Kidney glomerular epithelial cell (primary cell): ENCODE results near the gene STAG1.
"Not testable (repeated sequence)": the region's sequence is repeated elsewhere in the genome, so short reads cannot be mapped to it uniquely, and the experiment has no call there.

Experiments used
- DNase-seq: peaks from one replicate; lab custom pipeline; 2025; lab: John Stamatoyannopoulos, UW

Gene STAG1

GRCh38 chr3:136703429-136703828, 48.7 kb downstream of the STAG1 start:
- no peak for DNase-seq

- DNase-seq = peak; percentile 6
Measured at GRCh38 chr3:136699271-136699828, 52.8 kb downstream of the STAG1 start.

GRCh38 chr3:136698361-136698760, 53.8 kb downstream of the STAG1 start:
- DNase-seq = no peak

GRCh38 chr3:136696797-136697196, 55.4 kb downstream of the STAG1 start:
- DNase-seq = no peak

DNA sequence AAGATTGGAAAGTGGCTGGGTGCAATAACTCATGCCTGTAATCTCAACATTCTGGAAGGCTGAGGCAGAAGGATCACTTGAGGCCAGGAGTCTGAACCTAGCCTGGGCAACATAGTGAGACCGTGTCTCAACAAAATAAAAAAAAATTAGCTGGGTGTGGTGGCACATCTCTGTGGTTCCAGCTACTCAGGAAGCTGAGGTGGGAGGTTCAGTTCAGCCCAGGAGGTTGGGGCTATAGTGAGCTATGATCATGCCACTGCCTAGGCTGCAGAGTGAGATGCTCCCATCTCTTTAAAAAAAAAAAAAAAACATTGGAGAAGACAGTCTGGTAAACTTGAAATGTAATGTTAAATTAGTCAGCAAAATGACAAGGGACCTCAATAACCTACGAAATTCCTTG, 57.9 kb downstream of the STAG1 start:
- no peak for DNase-seq

GRCh38 chr3:136690599-136690998, 61.6 kb downstream of the STAG1 start:
- DNase-seq = no peak

- DNase-seq = no peak
Measured at GRCh38 chr3:136685882-136686281, 66.3 kb downstream of the STAG1 start.

- no peak for DNase-seq
Measured at GRCh38 chr3:136682740-136683312, 69.4 kb downstream of the STAG1 start.

DNA sequence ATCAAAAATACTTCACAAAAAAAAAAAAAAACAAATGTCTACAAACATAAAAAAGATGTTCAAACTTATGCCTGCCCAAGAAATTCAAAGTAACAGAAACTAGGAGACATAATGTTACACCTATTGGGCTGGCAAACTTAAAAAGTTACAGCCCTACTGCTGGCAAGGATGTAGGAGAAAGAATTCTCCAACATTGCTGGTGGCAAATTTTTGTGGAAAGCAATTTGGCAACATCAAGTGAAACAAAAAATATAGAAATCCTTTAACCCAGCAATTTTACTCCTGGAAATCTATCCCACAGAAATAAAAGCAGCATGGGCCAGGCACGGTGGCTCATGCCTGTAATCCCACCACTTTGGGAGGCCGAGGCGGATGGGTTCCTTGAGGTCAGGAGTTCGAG, 73.2 kb downstream of the STAG1 start:
- no peak for DNase-seq

DNA sequence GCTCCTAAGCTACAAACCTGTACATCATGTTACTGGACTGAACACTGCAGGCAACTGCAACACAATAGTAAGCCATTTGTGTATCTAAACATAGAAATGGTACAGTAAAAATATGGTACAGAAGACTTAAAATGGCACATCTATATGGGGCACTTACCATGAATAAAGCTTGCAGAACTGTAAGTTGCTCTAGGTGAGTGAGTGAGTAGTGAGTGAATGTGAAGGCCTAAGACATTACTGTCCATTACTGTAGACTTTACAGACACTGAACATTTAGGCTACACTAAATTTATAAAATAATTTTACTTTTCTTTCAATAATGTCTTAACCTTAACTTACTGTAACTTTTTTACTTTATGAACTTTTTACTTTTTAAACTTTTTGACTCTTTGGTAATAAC, 76.2 kb downstream of the STAG1 start:
- DNase-seq = no peak

DNA sequence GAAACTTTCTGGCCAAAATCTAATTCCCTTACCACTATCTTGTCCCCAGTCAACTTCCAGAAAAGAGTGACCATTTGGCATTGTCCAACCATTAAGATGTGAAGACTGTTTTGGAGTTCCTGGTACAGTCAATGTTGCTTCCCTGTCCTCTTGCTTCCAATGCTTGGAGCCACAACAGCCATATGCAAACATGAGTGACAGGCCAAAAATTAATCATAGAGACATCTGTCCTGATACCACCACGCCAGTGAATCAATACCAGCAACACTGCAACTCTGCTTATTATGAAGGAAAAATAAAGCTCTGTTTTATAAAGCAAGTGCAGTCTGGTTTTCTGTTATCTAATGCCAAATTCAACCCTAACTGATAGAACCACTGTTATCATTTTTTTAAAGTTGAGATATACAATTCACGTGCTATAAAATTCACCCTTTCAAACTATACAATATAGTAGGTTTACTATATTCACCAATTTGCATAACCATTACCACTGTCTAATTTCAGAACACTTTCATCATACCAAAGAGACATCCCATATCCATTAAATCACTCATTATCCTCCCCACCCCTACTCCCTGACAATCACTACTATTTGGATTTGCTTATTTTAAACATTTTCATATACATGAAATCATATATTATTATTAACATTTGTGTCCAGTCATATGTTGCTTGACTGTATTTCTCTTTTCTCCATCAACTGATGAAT, 76.9 kb downstream of the STAG1 start:
- no peak for DNase-seq

DNA sequence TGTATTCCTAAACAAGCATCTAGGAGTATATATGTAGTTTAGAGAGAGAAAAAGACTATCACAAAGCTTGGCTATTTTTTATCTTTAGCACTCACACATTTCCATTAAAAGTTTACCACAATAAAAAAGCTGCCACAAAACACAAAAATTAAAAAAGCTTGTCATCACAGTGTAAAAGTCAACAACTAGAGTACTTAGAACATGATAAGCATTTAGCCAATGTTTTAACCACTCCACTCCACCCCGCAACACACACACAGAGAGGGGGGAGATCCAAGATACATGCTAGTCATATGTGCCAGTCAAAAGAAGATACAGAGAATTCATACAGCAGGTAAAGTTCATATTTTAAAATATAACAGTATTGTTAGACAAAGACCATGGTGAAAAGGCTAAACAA, 79.7 kb downstream of the STAG1 start:
- DNase-seq = no peak

GRCh38 chr3:136671921-136672320, 80.3 kb downstream of the STAG1 start:
- peak; percentile 39 for DNase-seq

GRCh38 chr3:136670166-136670565, 82.0 kb downstream of the STAG1 start:
- no peak for DNase-seq

GRCh38 chr3:136667081-136667480, 85.1 kb downstream of the STAG1 start:
- DNase-seq = no peak

DNA sequence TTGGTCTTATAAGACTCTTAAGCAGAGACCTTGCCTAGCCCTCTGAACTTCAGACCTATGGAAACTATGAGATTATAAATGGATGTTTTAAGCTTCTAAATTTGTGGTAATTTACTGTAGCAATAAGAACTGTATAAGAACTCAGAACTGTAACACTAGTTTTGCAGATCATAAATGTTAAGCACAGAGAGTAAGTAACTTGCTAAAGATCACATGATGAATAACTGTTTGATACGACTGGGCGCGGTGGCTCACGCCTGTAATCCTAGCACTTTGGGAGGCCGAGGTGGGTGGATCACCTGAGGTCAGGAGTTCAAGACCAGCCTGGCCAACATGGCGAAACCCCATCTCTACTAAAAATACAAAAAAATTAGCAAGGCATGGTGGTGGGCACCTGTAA, 85.9 kb downstream of the STAG1 start:
- DNase-seq = not testable (repeated sequence)

DNA sequence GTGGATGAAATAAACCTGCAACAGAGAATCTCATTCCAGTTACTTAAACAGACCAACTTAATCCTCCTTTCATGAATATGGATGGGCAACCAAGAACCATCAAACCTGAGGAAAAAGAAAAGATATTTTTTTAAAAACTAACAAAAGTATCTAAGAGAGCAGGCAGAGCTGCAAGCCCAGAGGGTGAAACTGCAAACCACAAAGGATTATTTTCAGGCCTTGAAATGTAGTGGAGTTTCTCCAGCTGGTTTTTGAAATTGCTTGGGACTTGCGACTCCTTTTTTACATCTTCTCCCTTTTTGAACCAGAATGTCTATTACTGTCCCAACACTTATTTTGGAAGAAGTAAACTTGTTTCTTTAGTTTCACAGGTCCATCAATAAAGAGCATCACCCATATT, 87.4 kb downstream of the STAG1 start:
- no peak for DNase-seq

GRCh38 chr3:136661282-136661681, 90.9 kb downstream of the STAG1 start:
- DNase-seq = no peak

GRCh38 chr3:136658946-136659682, 93.1 kb downstream of the STAG1 start:
- DNase-seq = peak; percentile 47

DNA sequence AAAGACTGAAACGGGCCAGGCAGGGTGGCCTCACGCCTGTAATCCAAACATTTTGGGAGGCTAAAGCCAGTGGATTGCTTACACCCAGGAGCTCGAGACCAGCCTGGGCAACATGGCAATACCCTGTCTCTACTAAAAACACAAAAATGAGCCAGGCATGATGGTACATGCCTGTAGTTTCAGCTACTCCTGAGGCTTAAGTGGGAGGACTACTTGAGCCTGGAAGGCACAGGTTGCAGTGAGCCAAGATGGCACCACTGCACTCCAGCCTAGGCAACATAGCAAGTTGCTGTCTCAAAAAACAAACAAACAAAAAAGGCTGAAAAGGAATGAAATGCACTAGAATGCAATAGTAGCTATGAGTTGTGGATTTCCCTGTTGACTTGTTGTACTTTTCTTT, 94.7 kb downstream of the STAG1 start:
- DNase-seq = no peak

DNA sequence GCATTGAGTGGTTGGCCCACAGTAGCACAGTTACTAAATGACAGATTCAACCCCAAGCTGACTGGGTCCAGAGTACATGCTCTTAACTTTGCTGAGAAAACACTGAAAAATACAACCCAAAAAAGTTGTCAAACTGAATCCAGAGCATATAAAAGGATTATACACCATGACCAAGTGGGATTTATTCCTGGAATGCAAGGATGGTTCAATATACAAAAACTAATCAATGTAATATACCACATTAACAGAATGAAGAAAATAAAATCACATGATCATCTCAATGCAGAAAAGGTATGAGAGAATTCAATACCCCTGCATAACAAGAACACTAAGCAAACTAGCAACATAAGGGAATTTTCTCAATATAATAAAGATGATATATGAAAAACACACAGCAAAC, 98.5 kb downstream of the STAG1 start:
- DNase-seq = no peak

- no peak for DNase-seq
Measured at GRCh38 chr3:136651581-136651980, 100.6 kb downstream of the STAG1 start.

DNA sequence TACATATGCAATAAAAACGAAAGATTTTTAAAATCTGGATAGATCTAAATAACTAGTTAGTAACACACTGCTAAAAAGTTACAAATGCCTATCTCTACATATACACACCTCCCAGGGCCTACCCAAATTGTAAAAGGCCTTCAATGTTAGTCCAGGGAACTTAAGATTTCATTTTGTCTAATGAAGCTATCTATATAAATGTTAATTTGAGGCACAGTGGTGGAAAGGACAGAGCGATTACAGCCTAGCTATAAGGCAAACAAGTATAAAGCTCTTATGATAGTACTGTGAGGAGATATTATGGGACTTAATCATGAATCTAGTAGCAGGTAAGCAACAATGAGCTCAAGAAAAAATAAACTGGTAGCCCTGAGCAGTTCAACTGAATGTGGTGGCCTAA, 101.7 kb downstream of the STAG1 start:
- DNase-seq = no peak
